Brain pericyte (primary cell): ENCODE measurements around the gene USF1.
"Not testable (repeated sequence)": the region's sequence is repeated elsewhere in the genome, so short reads cannot be mapped to it uniquely, and the experiment has no call there.

Experiments used
- DNase-seq: peaks from one replicate; pipeline ENCODE4 v3.0.0-alpha.2; 2012; ENCODE audit warnings: low read depth, low spot score

USF1 gene

DNA sequence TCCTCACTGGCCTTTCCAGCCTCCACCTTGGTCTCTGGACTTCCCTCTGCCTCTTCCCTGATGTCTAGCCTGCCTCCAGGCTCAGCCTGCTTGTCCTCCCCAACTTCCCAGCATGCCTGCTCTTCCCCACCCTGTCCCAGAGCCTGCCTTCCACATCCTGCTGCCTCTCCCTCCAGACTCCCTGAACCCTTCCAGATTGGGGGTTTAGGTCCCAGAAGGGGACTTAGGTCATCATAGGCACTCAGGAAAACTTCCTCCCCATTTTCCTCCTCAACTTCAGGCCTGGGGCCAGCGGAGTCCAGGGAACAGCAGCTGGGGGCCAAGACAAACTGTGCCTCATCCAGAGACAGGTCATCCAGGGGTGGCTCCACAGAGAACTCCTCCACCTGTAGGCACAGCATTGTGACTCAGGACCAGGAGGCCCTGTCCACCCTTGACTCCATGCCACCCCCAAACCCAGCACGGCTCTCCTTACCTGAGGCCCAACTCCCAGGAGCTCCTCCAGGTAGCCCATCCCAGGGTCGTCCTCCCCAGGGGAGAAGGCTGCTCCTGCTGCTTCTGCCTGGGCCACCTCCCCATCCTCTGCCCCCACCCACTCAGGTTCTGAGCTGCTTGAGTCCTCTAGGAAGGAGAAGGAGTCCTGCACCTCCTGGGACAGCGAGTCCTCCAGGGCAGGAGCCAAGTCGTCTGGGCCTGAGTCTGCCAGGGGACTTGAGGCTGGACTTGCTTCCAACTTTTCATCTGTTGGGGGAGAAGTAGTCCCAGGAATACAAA is 3.4 kb upstream of the USF1 start:
- no peak for DNase-seq

DNA sequence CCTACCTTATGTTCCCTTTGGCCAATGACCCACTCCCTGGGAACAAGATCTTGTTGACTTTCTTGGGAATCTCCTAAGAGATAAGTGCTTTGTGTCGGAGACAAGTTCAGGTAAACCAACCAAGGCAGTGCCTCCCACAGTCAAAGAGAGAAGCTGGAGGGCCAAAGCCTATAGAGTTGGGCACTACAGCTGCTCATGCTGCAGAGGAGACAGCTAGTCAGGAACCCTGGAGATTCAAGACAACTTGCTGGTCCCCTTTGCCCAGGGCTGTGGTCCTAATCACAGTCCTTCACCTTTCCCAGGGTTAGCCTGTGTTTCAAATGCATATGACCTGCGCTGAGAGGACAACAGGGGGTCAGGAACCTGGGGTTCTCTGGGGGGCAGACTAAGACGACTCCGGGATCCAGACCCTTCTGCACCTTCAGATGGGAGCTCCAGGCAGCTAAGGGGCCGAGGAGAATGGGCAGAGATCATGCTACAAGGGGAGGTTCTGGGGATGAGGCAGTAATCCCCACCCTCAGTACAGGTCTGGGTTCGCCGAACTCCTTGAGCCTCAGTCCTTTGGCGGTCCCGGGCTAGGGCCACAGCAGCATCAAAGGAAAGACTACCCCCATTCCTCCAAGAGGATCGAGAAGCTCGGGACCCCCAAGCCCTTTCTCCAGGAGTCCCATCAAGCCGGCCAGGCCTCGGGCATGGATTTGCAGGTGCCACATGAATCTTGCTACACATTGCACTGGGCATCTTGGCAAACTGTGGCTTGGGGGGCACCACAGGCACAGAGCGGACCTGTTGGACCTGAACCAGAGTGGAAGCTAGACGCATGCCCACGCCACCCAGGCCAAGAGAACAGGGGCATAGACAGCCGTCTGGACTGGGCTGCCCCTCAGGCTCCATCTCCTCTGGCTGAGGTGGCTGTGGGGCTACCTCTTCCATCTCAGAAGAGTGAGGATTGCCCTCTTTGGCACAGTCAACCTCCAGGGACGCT is 2.0 kb upstream of the USF1 start:
- DNase-seq: no peak

DNA sequence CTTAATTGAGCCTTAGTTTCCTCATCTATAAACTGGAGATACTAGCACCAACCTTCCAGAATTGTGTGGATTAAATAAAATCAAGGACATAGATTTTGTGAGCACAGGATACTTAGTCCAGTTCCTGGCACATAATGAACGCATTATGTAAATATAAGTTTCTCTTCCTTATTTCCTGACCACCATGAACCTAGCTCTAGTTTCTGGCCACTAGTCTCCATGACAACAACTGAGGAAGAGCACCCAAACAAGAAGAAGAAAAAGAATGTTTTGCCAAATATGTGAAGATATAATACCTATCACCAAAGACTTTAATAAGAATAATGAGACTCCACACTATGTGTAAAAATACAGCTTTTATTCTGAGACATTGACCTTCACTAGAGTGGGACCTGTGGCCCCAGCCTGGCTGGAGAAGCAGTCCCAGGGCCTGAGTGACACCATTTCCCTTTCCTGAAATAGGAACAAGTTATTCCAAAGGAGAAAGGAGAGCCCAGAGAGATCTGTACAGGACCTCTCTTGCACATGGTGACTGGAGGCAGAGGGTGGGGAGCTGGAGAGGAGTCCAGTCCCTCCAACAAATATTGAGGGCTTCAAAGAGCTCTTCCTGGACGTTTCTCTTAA is 940 bp upstream of the USF1 start:
- DNase-seq: no peak

DNA sequence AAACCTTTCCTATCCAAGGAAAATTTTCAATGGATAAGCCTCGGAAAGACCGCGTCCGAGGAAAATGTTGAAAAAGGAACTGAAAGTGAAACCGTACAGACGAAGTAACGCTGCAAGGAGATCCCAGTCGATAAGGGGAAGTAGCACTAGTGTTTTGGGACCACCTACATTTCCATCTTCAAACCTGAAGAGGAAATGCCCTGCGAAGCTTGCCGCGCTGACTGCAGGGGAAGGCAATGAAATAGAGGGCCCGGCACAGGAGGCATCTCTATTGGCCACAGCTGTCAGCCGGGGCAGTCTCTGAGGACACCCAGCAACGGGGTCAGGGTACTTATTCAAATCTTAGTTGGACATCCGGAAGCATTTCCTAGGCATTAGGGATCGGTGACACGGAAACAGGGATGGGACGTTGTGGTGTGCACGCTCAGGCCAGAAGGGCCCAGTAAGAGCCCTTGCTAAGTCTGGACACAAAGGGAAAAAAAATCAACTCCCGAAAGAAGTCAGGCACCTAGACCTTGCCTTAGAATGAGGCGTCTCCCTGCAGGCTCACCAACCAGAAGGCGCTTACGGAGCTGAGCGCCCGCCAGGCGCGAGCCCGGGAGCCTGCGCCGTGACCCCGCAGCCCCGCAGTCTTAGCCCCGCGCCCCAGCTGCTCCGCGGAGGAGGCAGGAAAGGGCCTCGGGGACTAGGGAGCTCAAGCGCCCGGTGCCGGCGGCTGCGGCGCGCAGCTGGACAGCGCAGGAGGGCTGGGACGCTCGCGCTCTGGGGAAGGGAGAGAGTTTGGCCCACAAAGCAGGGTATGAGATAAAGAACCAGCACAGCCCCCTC is 655 bp downstream of the USF1 start:
- DNase-seq: no peak

DNA sequence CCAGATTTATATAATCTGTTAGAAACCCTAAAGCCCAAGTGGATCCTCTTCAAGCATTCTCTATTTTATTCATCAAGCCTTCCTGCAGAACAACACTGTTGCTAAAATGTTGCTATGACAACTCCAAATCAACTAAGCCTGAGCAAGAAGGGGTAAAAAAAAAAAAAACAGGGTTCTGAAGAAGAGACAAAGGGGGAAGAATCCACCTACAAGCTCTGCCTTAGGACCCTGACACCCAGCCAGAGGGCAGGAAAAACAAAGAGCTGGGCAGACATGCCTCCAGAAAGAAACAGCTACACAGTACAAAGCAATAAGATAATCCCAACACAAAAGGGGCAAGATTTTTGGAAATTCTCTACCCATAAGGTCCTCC is 1.3 kb downstream of the USF1 start:
- no peak for DNase-seq

DNA sequence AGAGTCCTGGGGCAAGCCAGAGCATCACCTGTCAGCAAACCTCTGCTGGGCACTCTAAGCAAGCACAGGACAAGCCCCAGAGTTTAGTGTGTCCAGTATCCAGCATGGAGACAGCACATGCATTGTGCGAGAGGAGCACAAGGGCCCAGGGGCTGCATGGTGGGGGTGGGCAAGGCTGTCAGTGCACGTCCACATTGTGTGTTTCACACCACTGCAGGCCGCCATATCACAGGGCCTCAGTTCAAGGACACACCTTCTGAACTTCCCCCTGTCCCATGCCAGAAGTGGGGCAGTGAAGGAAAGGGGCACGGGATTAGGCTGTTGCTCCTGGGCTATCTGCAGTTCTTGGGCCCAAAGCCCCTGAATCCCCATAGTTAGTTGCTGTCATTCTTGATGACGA is 6.2 kb downstream of the USF1 start:
- no peak for DNase-seq

DNA sequence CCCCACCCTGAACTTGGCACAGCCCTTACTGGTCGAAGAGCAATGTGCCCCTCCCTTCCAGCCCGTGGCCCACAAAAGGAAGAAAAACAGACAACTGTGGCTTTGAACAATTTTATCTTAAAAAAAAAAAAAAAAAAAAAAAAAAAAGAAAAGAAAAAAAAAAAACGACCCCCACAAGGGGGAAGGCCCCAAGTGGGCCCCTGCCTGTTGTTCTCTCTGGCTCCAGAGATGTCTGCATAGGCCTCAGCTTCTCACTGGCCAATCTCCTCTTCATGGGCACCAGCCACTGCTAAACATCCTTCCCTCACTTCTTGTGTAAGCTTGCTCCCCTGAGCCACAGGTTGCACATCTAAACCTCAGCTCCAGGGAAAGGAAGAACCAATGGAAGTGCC is 6.6 kb downstream of the USF1 start:
- no peak for DNase-seq

DNA sequence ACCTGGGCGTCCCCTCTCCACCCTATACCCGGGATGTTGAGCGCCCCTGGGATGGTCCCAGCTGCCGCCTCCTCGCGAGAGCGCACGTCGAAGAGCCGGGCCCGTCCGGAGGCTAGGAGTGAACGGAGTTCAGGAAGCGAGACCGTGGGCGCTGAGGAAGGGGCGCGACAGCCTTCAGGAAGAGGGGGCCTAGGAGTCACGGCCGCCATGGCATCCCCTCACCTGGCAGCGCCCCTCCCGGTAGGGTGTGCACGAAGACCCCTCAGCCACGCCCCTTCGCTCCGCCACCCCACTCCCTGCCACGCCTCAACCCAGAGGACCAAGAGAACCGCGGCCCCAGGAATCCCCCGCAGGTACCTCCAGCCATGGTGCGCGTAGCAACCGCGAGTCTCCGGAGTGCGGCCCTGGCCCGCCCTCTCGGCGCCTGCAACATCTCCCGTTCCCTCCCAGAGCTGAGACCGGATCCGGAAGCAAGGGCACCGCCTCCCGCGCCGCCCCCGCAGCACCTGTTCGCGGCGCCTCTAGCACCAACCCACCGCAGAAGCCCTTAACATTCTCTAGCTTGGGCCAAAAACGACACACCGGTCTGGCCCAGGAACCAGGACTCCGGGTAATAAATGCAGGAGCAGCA is 7.1 kb downstream of the USF1 start, which contains the start of gene TSTD1:
Gene TSTD1, minus strand, starts transcription at position 442 of the 631 bp plus-strand sequence. Its CDS starts 75 bp downstream, at position 367.
- no peak for DNase-seq

DNA sequence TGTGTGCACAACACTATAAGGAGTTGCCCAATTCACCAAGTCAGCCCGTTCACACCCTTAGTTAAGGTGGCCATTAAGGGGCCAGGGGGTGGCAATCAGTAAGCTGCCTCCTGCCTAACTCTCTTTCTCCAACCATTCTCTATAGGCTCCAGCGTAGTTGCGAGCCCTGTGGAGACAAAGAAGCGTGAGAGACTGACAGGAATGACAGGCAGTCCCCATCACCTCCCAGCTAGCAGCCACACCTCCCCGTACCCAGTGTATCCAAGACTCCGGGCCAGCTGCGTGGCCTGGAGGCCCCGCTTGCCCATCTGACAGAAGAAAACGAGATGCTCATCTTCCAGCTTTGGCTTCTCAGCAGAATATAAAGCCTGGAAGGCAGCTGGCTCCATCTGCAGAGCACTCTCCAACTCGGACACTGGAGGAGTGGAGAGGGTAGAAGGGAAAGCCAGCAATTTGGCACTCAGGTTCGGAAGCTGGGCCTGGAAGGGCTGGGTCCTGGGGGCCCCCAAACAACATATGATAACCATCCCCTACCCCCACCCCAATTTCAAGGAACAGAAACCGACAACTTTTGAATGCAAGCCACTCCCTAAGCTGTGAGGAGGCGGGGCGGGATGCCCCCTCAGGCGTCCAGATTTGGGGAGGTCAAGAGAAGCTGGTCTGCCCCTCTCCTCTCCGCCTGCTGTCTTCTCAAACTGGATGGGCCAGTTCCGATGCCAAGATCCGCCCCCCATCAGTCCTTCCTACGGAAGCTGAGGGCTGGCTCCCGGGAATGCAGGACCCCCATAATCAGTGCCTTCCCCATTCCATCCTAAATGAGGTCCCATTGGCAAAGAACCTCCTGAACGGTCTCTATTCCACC is 7.9 kb downstream of the USF1 start:
- DNase-seq: no peak

DNA sequence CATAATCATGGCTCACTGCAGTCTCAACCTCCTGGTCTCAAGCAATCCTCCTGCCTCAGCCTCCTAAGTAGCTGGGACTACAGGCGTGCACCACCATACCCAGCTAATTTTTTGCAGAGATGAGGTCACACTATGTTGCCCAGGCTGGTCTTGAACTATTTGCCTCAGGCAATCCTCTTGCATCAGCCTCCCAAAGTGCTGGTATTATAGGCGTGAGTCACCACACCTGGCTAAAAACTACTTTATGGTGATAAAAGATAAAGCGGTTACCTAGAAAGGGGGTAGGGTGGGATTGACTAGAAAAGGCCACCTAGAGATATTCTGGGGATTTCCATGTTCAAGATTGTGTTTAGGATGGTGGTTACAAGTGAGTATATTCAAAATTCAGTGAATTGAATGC is 12.0 kb downstream of the USF1 start:
- no peak for DNase-seq

DNA sequence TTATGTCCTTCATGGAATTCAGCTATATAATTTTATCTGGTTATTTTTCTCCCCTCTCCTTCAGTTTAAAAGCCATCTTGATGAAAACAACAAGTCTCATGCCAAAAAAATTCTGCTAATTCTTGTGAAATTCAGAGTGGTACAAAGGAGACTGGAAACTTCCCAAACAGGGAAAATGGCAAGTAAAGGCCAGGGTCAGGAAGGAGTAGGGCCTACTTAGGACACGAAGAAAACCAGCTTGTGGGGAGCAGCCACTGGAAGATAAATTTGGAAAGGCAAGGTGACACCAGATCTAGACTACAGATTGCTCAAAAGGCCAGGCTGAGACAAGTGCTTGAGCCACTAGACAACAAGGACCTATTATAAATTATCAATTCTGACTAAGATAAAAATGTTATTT is 13.4 kb downstream of the USF1 start:
- no peak for DNase-seq

DNA sequence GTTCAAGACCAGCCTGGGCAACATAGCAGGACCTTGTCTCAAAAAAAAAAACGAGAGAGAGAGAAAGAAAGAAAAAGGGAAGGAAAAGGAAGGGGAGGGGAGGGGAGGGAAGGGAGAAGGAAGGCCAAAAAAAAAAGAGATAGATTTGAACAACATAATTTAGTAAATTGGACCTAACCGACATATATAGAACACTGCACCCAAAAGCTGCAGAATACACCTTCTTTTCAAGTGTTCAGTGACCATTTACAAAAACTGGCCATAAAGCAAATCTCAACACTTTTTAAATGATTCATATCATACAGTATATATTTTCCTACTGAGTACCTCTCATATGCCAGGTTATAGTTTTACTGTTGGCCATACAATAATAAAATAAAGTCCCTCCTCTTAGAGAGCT is 13.9 kb downstream of the USF1 start:
- DNase-seq: no peak

DNA sequence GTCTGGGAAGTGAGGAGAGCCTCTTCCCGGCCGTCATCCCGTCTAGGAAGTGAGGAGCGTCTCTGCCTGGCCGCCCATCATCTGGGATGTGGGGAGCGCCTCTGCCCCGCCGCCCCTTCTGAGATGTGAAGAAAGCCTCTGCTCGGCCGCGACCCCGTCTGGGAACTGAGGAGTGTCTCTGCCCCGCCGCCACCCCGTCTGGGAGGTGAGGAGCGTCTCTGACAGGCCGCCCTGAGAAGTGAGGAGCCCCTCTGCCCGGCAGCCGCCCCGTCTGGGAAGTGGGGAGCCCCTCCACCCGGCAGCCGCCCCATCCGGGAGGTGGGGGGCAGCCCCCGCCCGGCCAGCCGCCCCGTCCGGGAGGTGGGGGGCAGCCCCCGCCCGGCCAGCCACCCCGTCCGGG is 16.3 kb downstream of the USF1 start:
- DNase-seq: not testable (repeated sequence)

DNA sequence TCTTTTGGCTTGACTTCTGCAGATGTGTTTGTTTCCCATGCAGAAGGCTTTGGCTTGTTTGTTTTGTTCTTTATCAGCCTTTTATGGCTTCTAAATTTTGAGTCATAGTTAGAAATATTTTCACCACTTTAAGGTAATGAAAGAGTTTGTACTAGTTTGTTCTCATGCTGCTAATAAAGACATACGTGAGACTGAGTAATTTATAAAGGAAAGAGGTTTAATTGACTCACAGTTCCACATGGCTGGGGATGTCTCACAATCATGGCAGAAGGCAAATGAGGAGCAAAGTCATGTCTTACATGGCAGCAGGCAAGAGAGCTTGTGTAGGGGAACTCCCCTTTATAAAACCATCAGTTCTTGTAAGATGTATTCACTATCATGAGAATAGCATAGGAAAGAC is 18.8 kb downstream of the USF1 start:
- not testable (repeated sequence) for DNase-seq

DNA sequence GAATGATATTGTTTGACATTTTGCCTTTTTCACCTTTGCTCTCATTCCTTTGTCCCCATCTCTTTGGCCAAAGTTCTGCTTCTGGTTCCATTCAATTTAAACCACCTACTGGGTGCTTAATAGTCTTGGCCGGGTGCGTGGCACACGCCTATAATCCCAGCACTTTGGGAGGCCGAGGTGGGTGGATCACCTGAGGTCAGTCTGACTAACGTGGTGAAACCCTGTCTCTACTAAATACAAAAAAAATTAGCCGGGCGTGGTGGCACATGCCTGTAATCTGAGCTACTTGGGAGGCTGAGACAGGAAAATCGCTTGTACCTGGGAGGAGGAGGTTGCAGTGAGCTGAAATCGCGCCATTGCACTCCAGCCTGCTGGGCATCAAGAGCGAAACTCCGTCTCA is 23.3 kb downstream of the USF1 start:
- DNase-seq: not testable (repeated sequence)

DNA sequence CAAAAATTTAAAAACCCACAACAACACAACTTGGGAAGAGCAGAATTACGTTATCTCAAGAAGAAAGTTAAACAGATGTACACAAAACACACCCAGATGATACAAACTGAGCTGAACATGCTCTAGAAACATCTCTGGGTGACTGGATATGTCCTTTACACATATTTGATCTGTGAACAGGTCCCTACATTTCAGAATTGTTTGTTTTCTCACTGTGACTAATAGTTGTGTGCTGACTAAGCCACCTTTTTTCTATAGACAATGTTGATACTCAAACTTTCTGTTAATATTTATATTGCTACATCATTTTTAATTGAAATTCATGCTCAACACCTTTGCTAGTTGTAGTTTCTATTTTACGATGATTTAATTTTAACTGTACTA is 23.8 kb downstream of the USF1 start:
- no peak for DNase-seq

DNA sequence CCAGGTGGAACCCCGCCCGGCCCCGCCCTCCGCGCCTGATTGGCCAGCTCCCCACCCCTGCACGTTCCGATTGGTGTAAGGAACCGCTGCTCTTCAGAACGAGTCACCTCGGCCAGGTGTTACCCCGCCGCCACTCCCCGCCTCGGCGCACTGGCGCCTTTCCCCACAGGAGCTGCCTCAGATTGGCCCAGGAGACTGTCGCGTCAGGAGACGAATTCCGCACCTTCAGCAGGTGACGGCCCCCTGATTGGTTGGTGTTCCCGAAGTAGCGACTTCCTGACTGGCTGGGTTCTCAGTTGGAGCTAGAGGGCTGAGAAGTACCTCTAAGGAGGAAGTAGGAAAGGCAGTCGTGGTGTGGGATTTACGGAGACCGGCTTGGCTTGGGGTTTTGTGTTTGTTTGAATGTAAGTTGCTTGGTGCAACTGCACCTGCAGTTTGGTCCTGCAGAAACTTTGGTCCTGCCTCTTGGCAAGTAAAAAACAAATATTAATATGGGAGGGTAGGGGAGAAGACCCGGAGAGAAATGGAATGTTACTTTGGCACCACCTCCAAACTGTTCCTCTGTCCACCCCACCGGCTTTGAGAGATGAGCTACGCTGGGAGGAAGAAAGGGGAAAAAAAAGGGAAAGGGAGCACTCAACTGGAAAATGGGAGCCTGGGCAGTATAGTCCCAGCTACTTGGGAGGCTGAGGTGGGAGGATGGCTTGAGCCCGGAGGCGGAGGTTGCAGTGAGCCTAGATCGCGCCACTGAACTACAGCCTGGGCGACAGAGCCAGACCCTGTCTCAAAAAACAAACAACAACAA is 24.4 kb downstream of the USF1 start:
- no peak for DNase-seq

DNA sequence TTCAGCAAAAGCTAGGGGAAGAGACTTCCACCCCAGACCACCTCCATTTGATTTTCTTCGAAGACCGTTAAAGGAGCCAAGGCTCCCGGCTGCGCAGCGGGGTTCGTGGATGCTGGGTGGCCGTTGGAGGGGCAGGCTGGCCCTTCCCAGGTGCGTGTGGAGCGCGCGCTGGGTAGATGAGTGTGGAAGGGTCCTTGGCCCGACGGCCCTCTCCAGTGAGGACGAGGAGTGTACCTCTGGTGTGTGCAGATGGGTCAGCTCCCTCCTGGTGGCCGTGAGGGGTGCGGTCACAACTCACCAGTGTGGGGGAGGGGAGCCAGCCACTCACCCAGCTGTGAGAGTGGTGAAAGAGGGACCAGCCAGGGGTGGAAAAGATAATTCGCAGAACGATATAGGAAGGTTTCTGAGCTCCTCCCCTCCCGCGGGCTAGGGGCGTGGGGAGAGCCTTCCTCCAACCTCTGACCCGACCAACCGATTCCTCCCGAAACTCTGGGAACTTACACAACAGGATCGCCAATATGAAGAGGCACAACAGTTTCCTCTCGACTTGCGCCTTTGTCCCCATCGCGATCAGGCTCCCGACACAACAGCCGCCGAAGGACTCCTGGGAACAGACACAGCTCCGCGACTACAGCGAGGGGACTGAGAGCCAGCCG is 25.1 kb downstream of the USF1 start, which contains the start of gene F11R:
Gene F11R, minus strand, starts transcription at position 644 of the 656 bp plus-strand sequence. Its CDS starts 79 bp downstream, at position 565.
- DNase-seq: no peak
